ENCODE data around the gene SRD5A2. TPM values are rescaled to one million over a fixed set of nuclear protein-coding genes. Genes with fewer than 3 reads are reported as not detected.

Gene SRD5A2
- polyA plus RNA-seq, 1 experiment, result not detected

DNA sequence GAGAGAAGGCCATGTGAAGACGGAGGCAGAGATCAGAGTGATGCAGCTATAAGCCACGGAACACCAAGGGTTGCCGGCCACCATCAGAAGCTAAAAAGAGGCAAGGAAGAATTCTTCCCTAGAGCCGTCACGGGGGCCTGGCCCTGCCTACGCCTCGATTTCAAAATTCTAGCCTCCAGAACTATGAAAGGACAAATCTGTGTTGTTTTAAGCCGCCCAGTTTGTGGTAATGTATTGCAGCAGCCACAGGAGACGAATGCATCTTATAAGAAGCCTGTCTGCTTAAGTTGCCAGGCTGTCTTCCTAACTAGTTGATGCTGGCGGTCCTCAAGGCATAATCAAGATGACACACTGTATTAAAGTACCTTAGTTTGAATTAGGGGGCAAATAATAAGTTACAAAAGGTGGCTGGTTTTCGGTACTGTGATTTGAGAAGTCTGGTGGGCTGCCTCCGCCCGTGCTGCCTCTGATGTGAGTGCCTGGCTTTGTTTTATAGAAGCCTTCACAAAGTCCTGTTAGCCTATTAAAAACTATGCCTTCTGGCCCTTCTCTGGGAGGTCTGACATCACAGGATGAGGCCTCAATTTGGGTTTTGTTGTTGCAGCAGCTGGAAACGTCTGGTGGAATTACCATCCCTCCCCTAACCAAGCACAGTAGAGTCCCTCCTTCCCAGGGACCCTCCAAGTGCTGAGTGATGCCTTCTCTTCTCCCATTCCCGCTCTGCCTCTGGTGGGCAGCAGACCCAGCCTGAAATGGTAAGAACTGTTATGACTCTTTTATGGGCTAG is 53.6 kb downstream of the SRD5A2 start:
- peak; percentile 36 for DNase-seq (ENCODE audit: low read depth)
- ChIA-PET CTCF (interaction anchor here (1.5 to 1.8 kb wide), 2 partner anchors 37 to 108 kb away, joined by 4 to 5 read pairs; no protein-coding TSS in a partner anchor), POLR2A (interaction anchor here (0.6 kb wide), 1 partner anchor 413 kb away, joined by 3 read pairs; no protein-coding TSS in a partner anchor)
- TF ChIP-seq, protein P1, sequence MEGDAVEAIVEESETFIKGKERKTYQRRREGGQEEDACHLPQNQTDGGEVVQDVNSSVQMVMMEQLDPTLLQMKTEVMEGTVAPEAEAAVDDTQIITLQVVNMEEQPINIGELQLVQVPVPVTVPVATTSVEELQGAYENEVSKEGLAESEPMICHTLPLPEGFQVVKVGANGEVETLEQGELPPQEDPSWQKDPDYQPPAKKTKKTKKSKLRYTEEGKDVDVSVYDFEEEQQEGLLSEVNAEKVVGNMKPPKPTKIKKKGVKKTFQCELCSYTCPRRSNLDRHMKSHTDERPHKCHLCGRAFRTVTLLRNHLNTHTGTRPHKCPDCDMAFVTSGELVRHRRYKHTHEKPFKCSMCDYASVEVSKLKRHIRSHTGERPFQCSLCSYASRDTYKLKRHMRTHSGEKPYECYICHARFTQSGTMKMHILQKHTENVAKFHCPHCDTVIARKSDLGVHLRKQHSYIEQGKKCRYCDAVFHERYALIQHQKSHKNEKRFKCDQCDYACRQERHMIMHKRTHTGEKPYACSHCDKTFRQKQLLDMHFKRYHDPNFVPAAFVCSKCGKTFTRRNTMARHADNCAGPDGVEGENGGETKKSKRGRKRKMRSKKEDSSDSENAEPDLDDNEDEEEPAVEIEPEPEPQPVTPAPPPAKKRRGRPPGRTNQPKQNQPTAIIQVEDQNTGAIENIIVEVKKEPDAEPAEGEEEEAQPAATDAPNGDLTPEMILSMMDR (IDR thresholded peaks at IDR 0.05; ENCODE audit: insufficient read depth, low read depth, low read length), result no peak
- no peaks in the 10 kb centered on the region for H3K27me3 ChIP-seq (ENCODE audit: control insufficient read depth, insufficient read depth, low read length)
- H3K4me3 ChIP-seq (ENCODE audit: low read depth, low read length), result no peak overlapping the region
- H3K36me3 ChIP-seq (ENCODE audit: control insufficient read depth, insufficient read depth, low read length), result no peaks in the 10 kb centered on the region

DNA sequence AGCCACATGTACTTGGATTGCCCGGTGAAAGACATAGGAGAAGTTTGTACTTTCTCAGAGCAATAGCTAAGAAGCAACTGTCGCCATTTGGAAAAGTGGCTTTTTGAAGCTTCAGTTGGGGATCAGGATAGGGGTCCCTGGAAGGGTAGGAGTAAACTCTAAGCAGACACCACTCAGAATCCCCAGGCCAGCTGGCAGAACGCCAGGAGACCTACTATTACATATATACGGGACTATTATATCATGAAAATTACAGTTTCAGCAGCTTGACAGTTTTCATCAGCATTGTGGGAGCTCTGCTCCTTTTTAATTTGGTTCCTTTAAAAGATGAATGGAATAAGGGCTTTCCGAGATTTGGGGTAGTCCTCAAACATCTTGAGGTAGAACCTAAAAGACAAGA is 54.9 kb downstream of the SRD5A2 start:
- no peak overlapping the region for H3K4me3 ChIP-seq (ENCODE audit: low read depth, low read length)
- H3K27me3 ChIP-seq (ENCODE audit: control insufficient read depth, insufficient read depth, low read length), result no peaks in the 10 kb centered on the region
- TF ChIP-seq, protein P1 (IDR thresholded peaks at IDR 0.05; ENCODE audit: insufficient read depth, low read depth, low read length), result no peak
- POLR2A ChIA-PET, result no interaction called here
- no peak for DNase-seq (ENCODE audit: low read depth)
- no peaks in the 10 kb centered on the region for H3K36me3 ChIP-seq (ENCODE audit: control insufficient read depth, insufficient read depth, low read length)
- CTCF ChIA-PET, result interaction anchor here (0.6 to 4.9 kb wide), 8 partner anchors 33 to 410 kb away, joined by 3 to 24 read pairs (median 3); partner anchors contain the start of gene EHD3

DNA sequence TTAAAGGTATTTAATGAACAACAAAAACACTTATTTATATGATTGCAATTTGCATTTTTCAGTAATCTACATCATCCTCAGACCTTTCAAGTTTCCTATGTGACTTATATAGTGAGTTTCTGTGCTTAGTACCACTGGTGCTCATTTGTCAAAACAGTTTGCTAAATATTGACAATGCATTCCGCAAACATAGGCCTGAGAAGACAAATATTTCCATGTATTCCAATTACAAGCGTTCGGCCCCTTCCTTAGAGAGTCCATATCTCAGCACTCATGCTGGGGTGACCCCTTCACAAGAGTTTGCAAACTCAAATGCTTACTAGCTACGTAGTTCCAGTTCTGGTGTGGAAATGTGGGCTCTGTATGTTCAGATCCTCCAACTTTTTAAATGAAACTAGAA is 56.1 kb downstream of the SRD5A2 start:
- Histone ChIP-seq H3K36me3 (ENCODE audit: control insufficient read depth, insufficient read depth, low read length) (no peaks in the 10 kb centered on the region), H3K4me3 (ENCODE audit: low read depth, low read length) (no peak overlapping the region), H3K27me3 (ENCODE audit: control insufficient read depth, insufficient read depth, low read length) (no peaks in the 10 kb centered on the region)
- CTCF ChIA-PET, result interaction anchor here (0.6 to 4.9 kb wide), 12 partner anchors 9 to 206 kb away, joined by 3 to 24 read pairs (median 4); no protein-coding TSS in a partner anchor
- POLR2A ChIA-PET, result no interaction called here
- TF ChIP-seq, protein P1 (IDR thresholded peaks at IDR 0.05; ENCODE audit: insufficient read depth, low read depth, low read length), result no peak
- no peak for DNase-seq (ENCODE audit: low read depth)

DNA sequence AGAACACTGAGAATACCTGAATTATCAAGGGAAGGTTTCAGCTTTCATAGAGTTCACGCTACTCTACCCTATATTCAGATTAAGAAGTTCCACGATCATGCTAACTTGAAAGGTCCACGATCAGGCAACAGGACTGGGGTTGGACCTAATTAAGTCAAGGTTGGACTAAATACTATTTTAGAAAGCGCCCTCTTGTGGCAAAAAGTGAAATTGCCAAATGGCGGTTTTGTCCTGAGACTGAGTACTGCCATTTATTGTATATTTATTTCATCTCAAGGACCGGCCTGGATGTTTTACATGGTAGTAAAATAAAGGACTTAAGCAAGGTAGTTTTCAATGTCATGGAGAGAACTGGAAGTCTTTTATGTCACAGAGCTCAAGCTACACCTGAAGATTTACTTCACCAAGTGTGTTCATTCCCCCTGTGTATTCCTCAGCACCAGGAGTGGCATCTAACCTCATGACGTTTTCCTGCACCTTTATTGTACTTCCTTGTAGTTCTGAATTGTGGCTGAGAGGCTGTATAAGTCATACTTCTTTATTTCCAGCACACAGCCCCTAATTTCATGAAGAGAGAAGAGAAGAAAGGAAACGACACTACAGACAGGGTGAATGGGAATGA is 56.8 kb downstream of the SRD5A2 start:
- TF ChIP-seq, protein P1 (IDR thresholded peaks at IDR 0.05; ENCODE audit: insufficient read depth, low read depth, low read length), result peak; percentile 71

DNA sequence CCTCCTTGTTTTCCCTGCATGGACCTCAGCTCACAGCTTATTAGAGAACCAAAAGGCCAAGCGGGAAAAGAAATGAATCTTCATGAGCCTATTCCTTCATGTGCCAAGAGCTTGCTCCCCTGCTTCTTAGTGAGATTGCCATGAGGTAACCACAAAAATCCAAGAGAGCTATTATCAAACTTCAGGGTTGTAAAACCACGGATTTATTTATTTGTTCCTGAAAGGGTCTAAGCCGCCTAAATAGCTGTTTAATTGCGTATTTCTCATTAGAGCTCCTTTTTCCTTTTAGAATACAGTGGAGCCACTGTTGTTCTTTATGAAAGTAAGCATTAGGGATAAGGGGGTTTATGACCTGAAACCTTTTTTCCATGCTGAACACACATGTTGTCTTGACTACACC is 58.0 kb downstream of the SRD5A2 start:
- Histone ChIP-seq H3K27me3 (ENCODE audit: control insufficient read depth, insufficient read depth, low read length) (no peaks in the 10 kb centered on the region), H3K4me3 (ENCODE audit: low read depth, low read length) (no peak overlapping the region), H3K36me3 (ENCODE audit: control insufficient read depth, insufficient read depth, low read length) (no peaks in the 10 kb centered on the region)
- peak; percentile 46 for DNase-seq (ENCODE audit: low read depth)
- POLR2A ChIA-PET, result no interaction called here
- CTCF ChIA-PET, result interaction anchor here (0.8 to 4.9 kb wide), 21 partner anchors 8 to 811 kb away, joined by 3 to 24 read pairs (median 4); no protein-coding TSS in a partner anchor
- TF ChIP-seq, protein P1 (IDR thresholded peaks at IDR 0.05; ENCODE audit: insufficient read depth, low read depth, low read length), result no peak

More for the DNA sequence above, 56.8 kb downstream of the SRD5A2 start:
- CTCF ChIA-PET, result interaction anchor here (0.5 to 4.9 kb wide), 22 partner anchors 9 to 812 kb away, joined by 3 to 24 read pairs (median 4); no protein-coding TSS in a partner anchor
- H3K27me3 ChIP-seq (ENCODE audit: control insufficient read depth, insufficient read depth, low read length), result no peaks in the 10 kb centered on the region
- H3K36me3 ChIP-seq (ENCODE audit: control insufficient read depth, insufficient read depth, low read length), result no peaks in the 10 kb centered on the region
- POLR2A ChIA-PET, result no interaction called here
- DNase-seq (ENCODE audit: low read depth), result no peak
- no peak overlapping the region for H3K4me3 ChIP-seq (ENCODE audit: low read depth, low read length)
